Tibial artery (tissue), 4 donors: Measurements from ENCODE around the gene SARM1.
"Not testable (repeated sequence)": the region's sequence is repeated elsewhere in the genome, so short reads cannot be mapped to it uniquely, and the experiment has no call there.

Experiments
- DNase-seq, 2 donors: peaks; one replicate each; pipeline ENCODE4 v3.0.0-alpha.2; 2019
- H3K27ac ChIP-seq, 2 donors: fragments of 200-600 bp; sonication (generic) in 1 of 2; 1 replicate in 1 of 2; 2 replicates in 1 of 2; pipeline ENCODE4 v1.5.1; 2018 to 2019; ENCODE audit warnings: mild to moderate bottlenecking in 1 of 2
- H3K27me3 ChIP-seq, 2 donors: fragments of 200-600 bp; sonication (generic) in 1 of 2; one replicate each; pipeline versions ENCODE4 v1.5.1 to v1.6.0; 2016 to 2019
- H3K36me3 ChIP-seq, 3 donors: fragments of 200-600 bp; sonication (generic) in 2 of 3; one replicate each; pipeline ENCODE4 v1.5.1; 2016 to 2019; ENCODE audit warnings: mild to moderate bottlenecking in 2 of 3
- H3K4me1 ChIP-seq, 4 donors: fragments of 200-600 bp; sonication (generic) in 2 of 4; 1 replicate in 3 of 4; 2 replicates in 1 of 4; pipeline ENCODE4 v1.5.1; 2016 to 2019
- H3K4me3 ChIP-seq, 2 donors: fragments of 200-600 bp; sonication (generic) in 1 of 2; 1 replicate in 1 of 2; 2 replicates in 1 of 2; pipeline ENCODE4 v1.5.1; 2018 to 2019; ENCODE audit warnings: mild to moderate bottlenecking in 2 of 2
- H3K9me3 ChIP-seq, 3 donors: fragments of 200-600 bp; sonication (generic) in 1 of 3; one replicate each; pipeline ENCODE4 v1.5.1; 2016 to 2019
- CTCF ChIP-seq, 2 experiments: fragments of 200-600 bp in 1 of 2; fragments of 450-650 bp in 1 of 2; IDR thresholded peaks; one replicate each; pipeline ENCODE4 v1.5.1; 2017 to 2019; ENCODE audit warnings: antibody characterized with exemption in 2 of 2, mild to moderate bottlenecking in 1 of 2, moderate library complexity in 1 of 2
- intact Hi-C: fragments of 100-400 bp; cut with DNase I; formaldehyde crosslinking; loops from one replicate; pipeline ENCODE4 v1.15.0; 2023; ENCODE audit warnings: low total_unique reads

SARM1 gene

GRCh38 chr17:28335959-28336871 is 35.3 kb upstream of the SARM1 start:
- intact Hi-C loops = loop anchor here (5.0 to 10.0 kb wide), 3 partner anchors 291 to 959 kb away; partner anchors contain the start of genes NLK, NUFIP2 and PHF12
- peak in 1 of 2 donors; percentile 34 for DNase-seq
- peak overlapping the region; percentile 68 to 89 for H3K4me3 ChIP-seq
- peaks cover 0 to 48% (median 41%) of the 10 kb centered on the region in 4 donors for H3K4me1 ChIP-seq
- no peaks in the 10 kb centered on the region for H3K27me3 ChIP-seq
- no peaks in the 10 kb centered on the region for H3K9me3 ChIP-seq
- TF ChIP-seq CTCF (IDR thresholded peaks at IDR 0.05) = no peak
- peaks cover 22 to 33% (median 24%) of the 10 kb centered on the region in 3 donors for H3K36me3 ChIP-seq
- H3K27ac ChIP-seq = peak overlapping the region; percentile 92 to 94

GRCh38 chr17:28338056-28338768 is 33.3 kb upstream of the SARM1 start:
- H3K4me1 ChIP-seq = peaks cover 0 to 45% (median 40%) of the 10 kb centered on the region in 4 donors
- H3K27me3 ChIP-seq = no peaks in the 10 kb centered on the region
- DNase-seq = no peak
- H3K4me3 ChIP-seq = no peak overlapping the region
- intact Hi-C loops = loop anchor here (5.0 to 10.0 kb wide), 3 partner anchors 293 to 957 kb away; partner anchors contain the start of genes NLK, NUFIP2 and PHF12
- H3K27ac ChIP-seq = peak overlapping the region in 1 of 2 donors; percentile 14
- H3K36me3 ChIP-seq = peaks cover 31 to 42% (median 39%) of the 10 kb centered on the region in 3 donors
- no peak for TF ChIP-seq CTCF (IDR thresholded peaks at IDR 0.05)
- H3K9me3 ChIP-seq = no peaks in the 10 kb centered on the region

GRCh38 chr17:28338769-28339212 is 32.7 kb upstream of the SARM1 start:
- intact Hi-C loops = loop anchor here (5.0 to 10.0 kb wide), 3 partner anchors 294 to 956 kb away; partner anchors contain the start of genes NLK, NUFIP2 and PHF12
- peaks cover 0 to 41% (median 35%) of the 10 kb centered on the region in 4 donors for H3K4me1 ChIP-seq
- H3K36me3 ChIP-seq = peaks cover 31 to 47% (median 43%) of the 10 kb centered on the region in 3 donors
- H3K9me3 ChIP-seq, DNase-seq, H3K4me3 ChIP-seq, H3K27ac ChIP-seq, H3K27me3 ChIP-seq: not testable (repeated sequence)

GRCh38 chr17:28339431-28339830 is 32.1 kb upstream of the SARM1 start:
- no peak for DNase-seq
- no peak for TF ChIP-seq CTCF (IDR thresholded peaks at IDR 0.05)
- H3K4me3 ChIP-seq = no peak overlapping the region
- H3K36me3 ChIP-seq = peaks cover 31 to 54% (median 50%) of the 10 kb centered on the region in 3 donors
- no peaks in the 10 kb centered on the region for H3K9me3 ChIP-seq
- no peak overlapping the region for H3K27ac ChIP-seq
- peaks cover 0 to 34% (median 28%) of the 10 kb centered on the region in 4 donors for H3K4me1 ChIP-seq
- no peaks in the 10 kb centered on the region for H3K27me3 ChIP-seq
- intact Hi-C loops = loop anchor here (5.0 to 10.0 kb wide), 3 partner anchors 295 to 955 kb away; partner anchors contain the start of genes NLK, NUFIP2 and PHF12

GRCh38 chr17:28340374-28340773 is 31.1 kb upstream of the SARM1 start:
- Histone ChIP-seq H3K27me3 (no peaks in the 10 kb centered on the region), H3K9me3 (no peaks in the 10 kb centered on the region), H3K4me3 (no peak overlapping the region), H3K36me3 (peaks cover 31 to 63% (median 58%) of the 10 kb centered on the region in 3 donors), H3K27ac (no peak overlapping the region), H3K4me1 (peaks cover 0 to 30% (median 27%) of the 10 kb centered on the region in 4 donors)
- no peak for DNase-seq
- no peak for TF ChIP-seq CTCF (IDR thresholded peaks at IDR 0.05)
- intact Hi-C loops = no loop called here
